GM23338 (cell line): ENCODE measurements around the gene LRWD1. TPM values are rescaled to one million over a fixed set of nuclear protein-coding genes. Genes with fewer than 3 reads are reported as not detected.

ENCODE experiments used
- ATAC-seq: fragments of 200-7000 bp; cut with Tn5 transposase; 3 replicates; pipeline ENCODE4 v1.9.1; 2020
- DNase-seq: peaks from one replicate; pipeline ENCODE4 v3.0.0-alpha.2; 2015; ENCODE audit warnings: low spot score
- H2AFZ ChIP-seq: fragments of 200-600 bp; sonication (generic); 2 replicates; pipeline ENCODE4 v1.8.0; 2016; ENCODE audit warnings: antibody characterized with exemption, mild to moderate bottlenecking, moderate library complexity
- H3F3A ChIP-seq: fragments of 200-600 bp; sonication (generic); replicated peaks from 2 replicates; pipeline ENCODE4 v1.8.0; 2017; ENCODE audit warnings: antibody characterized with exemption, mixed run types, low read depth
- H3K27ac ChIP-seq: fragments of 200-600 bp; sonication (generic); 2 replicates; pipeline ENCODE4 v1.6.1; 2016; ENCODE audit warnings: low read depth
- H3K27me3 ChIP-seq: fragments of 200-600 bp; sonication (generic); 2 replicates; pipeline ENCODE4 v1.8.0; 2016; ENCODE audit warnings: mild to moderate bottlenecking, mixed run types, moderate library complexity; ENCODE audit not compliant: insufficient read depth
- H3K36me3 ChIP-seq: fragments of 200-600 bp; sonication (generic); 2 replicates; pipeline ENCODE4 v1.8.0; 2016; ENCODE audit warnings: mild to moderate bottlenecking; ENCODE audit not compliant: insufficient read depth
- H3K4me1 ChIP-seq: fragments of 200-600 bp; sonication (generic); 2 replicates; pipeline ENCODE4 v1.8.0; 2016; ENCODE audit warnings: mild to moderate bottlenecking, moderate library complexity; ENCODE audit not compliant: insufficient read depth
- H3K4me2 ChIP-seq: fragments of 200-600 bp; sonication (generic); 2 replicates; pipeline ENCODE4 v1.7.1; 2017; ENCODE audit warnings: mixed run types
- H3K4me3 ChIP-seq: fragments of 200-600 bp; sonication (generic); 2 replicates; pipeline ENCODE4 v1.6.1; 2016; ENCODE audit warnings: mixed run types
- H3K79me2 ChIP-seq: fragments of 200-600 bp; sonication (generic); replicated peaks from 2 replicates; pipeline ENCODE4 v1.8.0; 2017; ENCODE audit warnings: mild to moderate bottlenecking; ENCODE audit not compliant: insufficient read depth
- H3K9me2 ChIP-seq: fragments of 200-600 bp; sonication (generic); 2 replicates; pipeline ENCODE4 v1.8.0; 2017; ENCODE audit not compliant: insufficient read depth
- H4K20me1 ChIP-seq: fragments of 200-600 bp; sonication (generic); replicated peaks from 2 replicates; pipeline ENCODE4 v1.8.0; 2017; ENCODE audit warnings: mild to moderate bottlenecking; ENCODE audit not compliant: insufficient read depth
- H3K27ac Mint-ChIP-seq: 2 replicates; pipeline ENCODE4 v1.8.0; 2020; ENCODE audit warnings: inconsistent platforms, mild to moderate bottlenecking, moderate library complexity, mixed read lengths
- H3K27me3 Mint-ChIP-seq: 3 replicates; pipeline ENCODE4 v1.8.0; 2022; ENCODE audit warnings: low read depth, mild to moderate bottlenecking, moderate library complexity, mixed read lengths, inconsistent platforms; ENCODE audit not compliant: insufficient read depth, poor library complexity
- H3K36me3 Mint-ChIP-seq: 3 replicates; pipeline ENCODE4 v1.8.0; 2021; ENCODE audit warnings: low read depth, mild to moderate bottlenecking, inconsistent platforms, moderate library complexity, mixed read lengths
- H3K4me1 Mint-ChIP-seq: 3 replicates; pipeline ENCODE4 v1.8.0; 2020; ENCODE audit warnings: mild to moderate bottlenecking, inconsistent platforms, mixed read lengths
- H3K4me3 Mint-ChIP-seq: 3 replicates; pipeline ENCODE4 v1.8.0; 2021; ENCODE audit warnings: moderate library complexity, mild to moderate bottlenecking, inconsistent platforms, mixed read lengths
- H3K9me3 Mint-ChIP-seq: 3 replicates; pipeline ENCODE4 v1.8.0; 2020; ENCODE audit warnings: moderate library complexity, mild to moderate bottlenecking, inconsistent platforms, mixed read lengths
- CREB1 ChIP-seq: fragments of 250-450 bp; sonication (Bioruptor Pico); IDR thresholded peaks from 2 replicates; pipeline ENCODE4 v1.5.0; 2020; ENCODE audit warnings: low read depth, mild to moderate bottlenecking, moderate library complexity
- EZH2 ChIP-seq: fragments of 200-600 bp; sonication (generic); IDR thresholded peaks from one replicate; pipeline ENCODE4 v1.8.0; 2017; ENCODE audit warnings: antibody characterized with exemption, mild to moderate bottlenecking, low read depth; ENCODE audit not compliant: unreplicated experiment
- EZH2phosphoT487 ChIP-seq: fragments of 200-600 bp; sonication (generic); IDR thresholded peaks from one replicate; pipeline ENCODE4 v1.8.1; 2018; ENCODE audit warnings: antibody characterized with exemption; ENCODE audit not compliant: unreplicated experiment
- JUNB ChIP-seq: IDR thresholded peaks from one replicate; pipeline ENCODE4 v1.6.1; 2016; ENCODE audit warnings: antibody characterized with exemption; ENCODE audit not compliant: unreplicated experiment
- NANOG ChIP-seq: IDR thresholded peaks from 2 replicates; pipeline ENCODE4 v1.6.1; 2016; ENCODE audit warnings: antibody characterized with exemption, borderline replicate concordance
- POLR2AphosphoS5 ChIP-seq: IDR thresholded peaks from 2 replicates; pipeline ENCODE4 v1.6.1; 2016; ENCODE audit warnings: antibody characterized with exemption, low read depth
- STAT1 ChIP-seq: IDR thresholded peaks from one replicate; pipeline ENCODE4 v1.6.1; 2016; ENCODE audit warnings: antibody characterized with exemption; ENCODE audit not compliant: unreplicated experiment
- ZNF114 ChIP-seq: fragments of 250-450 bp; sonication (Bioruptor Pico); IDR thresholded peaks from 2 replicates; pipeline ENCODE4 v1.5.0; 2020; ENCODE audit warnings: mild to moderate bottlenecking, moderate library complexity
- ZNF331 ChIP-seq: fragments of 250-450 bp; sonication (Bioruptor Pico); IDR thresholded peaks from 2 replicates; pipeline ENCODE4 v1.5.0; 2020; ENCODE audit warnings: low read depth, mild to moderate bottlenecking, moderate library complexity
- polyA plus RNA-seq: library from polyadenylated mRNA; unstranded; fragments of >200 nt; fragmentation: Nextera tagmentation; extraction: Ambion mirVana; gene quantifications from 2 replicates; pipeline ENCODE4 v1.2.1, GENCODE V29; 2016
- total RNA-seq: library from RNA; depleted of rRNA; stranded (reverse); fragments of >200 nt; shearing (Covaris generic); gene quantifications from 2 replicates; pipeline ENCODE4 v1.2.3, GENCODE V29; 2014
- TF ChIP-seq, protein P1 (sequence below), 2 experiments: fragments of 200-600 bp in 1 of 2; sonication (generic) in 1 of 2; conservative IDR thresholded peaks; 2 replicates each; pipeline versions ENCODE4 v1.5.1 to v1.6.1; 2016 to 2017; ENCODE audit warnings: antibody characterized with exemption in 2 of 2, low read depth in 2 of 2, mild to moderate bottlenecking in 2 of 2, moderate library complexity in 1 of 2
- TF ChIP-seq, protein P2 (sequence below): fragments of 250-450 bp; sonication (Bioruptor Pico); IDR thresholded peaks from 2 replicates; pipeline ENCODE4 v1.5.0; 2020; ENCODE audit warnings: mild to moderate bottlenecking, moderate library complexity
- TF ChIP-seq, protein P3 (sequence below): IDR thresholded peaks from one replicate; pipeline ENCODE4 v1.6.1; 2018; ENCODE audit warnings: antibody characterized with exemption; ENCODE audit not compliant: unreplicated experiment
- TF ChIP-seq, protein P4 (sequence below): IDR thresholded peaks from 2 replicates; pipeline ENCODE4 v1.6.1; 2016; ENCODE audit warnings: antibody characterized with exemption

The LRWD1 gene
- total and polyA plus RNA-seq, 2 experiments from 2014 or later = 24.0 to 55.2 TPM

DNA sequence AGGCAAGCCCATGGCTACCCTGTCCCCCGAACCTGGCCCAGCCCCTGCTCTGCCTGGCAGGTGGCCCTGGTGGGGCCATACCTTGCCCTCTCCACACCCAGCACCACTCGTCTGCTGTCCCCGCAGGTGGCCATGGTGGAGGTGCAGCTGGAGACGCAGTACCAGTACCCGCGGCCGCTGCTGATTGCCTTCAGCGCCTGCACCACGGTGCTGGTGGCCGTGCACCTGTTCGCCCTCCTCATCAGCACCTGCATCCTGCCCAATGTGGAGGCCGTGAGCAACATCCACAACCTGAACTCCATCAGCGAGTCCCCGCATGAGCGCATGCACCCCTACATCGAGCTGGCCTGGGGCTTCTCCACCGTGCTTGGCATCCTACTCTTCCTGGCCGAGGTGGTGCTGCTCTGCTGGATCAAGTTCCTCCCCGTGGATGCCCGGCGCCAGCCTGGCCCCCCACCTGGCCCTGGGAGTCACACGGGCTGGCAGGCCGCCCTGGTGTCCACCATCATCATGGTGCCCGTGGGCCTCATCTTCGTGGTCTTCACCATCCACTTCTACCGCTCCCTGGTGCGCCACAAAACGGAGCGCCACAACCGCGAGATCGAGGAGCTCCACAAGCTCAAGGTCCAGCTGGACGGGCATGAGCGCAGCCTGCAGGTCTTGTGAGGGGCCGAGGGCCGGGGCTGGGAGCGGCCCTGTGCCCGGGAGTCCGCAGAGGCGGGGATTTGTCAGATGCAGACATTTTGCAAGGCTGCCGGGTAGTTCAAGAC is 18.2 kb upstream of the LRWD1 start:
- Mint-ChIP-seq H3K27ac (no peak overlapping the region), H3K27me3 (peaks cover 3% of the 10 kb centered on the region), H3K4me1 (peaks cover 8% of the 10 kb centered on the region), H3K36me3 (peaks cover 16% of the 10 kb centered on the region), H3K9me3 (no peaks in the 10 kb centered on the region), H3K4me3 (no peak overlapping the region)
- Histone ChIP-seq H3K79me2 (no peaks in the 10 kb centered on the region), H3K27me3 (no peaks in the 10 kb centered on the region), H2AFZ (no peak overlapping the region), H3K4me1 (peaks cover 9% of the 10 kb centered on the region; the same call in 1 of the 2 replicates), H4K20me1 (no peaks in the 10 kb centered on the region; the same call in 1 of the 2 replicates), H3K9me2 (no peaks in the 10 kb centered on the region), H3K27ac (no peak overlapping the region), H3F3A (0 out of 2 replicates have a peak, but pooled peaks cover 8% of the 10 kb centered on the region), H3K4me3 (no peak overlapping the region), H3K36me3 (no peaks in the 10 kb centered on the region), H3K4me2 (no peak overlapping the region)
- DNase-seq (no peak), ATAC-seq (no peak)
- TF ChIP-seq EZH2 = no peak
- no peak for TF ChIP-seq STAT1
- TF ChIP-seq JUNB = no peak
- no peak for TF ChIP-seq CREB1 (CRISPR knock-in tag)
- TF ChIP-seq EZH2phosphoT487 = no peak
- TF ChIP-seq, protein P1, sequence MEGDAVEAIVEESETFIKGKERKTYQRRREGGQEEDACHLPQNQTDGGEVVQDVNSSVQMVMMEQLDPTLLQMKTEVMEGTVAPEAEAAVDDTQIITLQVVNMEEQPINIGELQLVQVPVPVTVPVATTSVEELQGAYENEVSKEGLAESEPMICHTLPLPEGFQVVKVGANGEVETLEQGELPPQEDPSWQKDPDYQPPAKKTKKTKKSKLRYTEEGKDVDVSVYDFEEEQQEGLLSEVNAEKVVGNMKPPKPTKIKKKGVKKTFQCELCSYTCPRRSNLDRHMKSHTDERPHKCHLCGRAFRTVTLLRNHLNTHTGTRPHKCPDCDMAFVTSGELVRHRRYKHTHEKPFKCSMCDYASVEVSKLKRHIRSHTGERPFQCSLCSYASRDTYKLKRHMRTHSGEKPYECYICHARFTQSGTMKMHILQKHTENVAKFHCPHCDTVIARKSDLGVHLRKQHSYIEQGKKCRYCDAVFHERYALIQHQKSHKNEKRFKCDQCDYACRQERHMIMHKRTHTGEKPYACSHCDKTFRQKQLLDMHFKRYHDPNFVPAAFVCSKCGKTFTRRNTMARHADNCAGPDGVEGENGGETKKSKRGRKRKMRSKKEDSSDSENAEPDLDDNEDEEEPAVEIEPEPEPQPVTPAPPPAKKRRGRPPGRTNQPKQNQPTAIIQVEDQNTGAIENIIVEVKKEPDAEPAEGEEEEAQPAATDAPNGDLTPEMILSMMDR (conservative IDR thresholded peaks at IDR 0.05; ENCODE audit: low read depth in 2 of 2) = no peak
- TF ChIP-seq, protein P2, sequence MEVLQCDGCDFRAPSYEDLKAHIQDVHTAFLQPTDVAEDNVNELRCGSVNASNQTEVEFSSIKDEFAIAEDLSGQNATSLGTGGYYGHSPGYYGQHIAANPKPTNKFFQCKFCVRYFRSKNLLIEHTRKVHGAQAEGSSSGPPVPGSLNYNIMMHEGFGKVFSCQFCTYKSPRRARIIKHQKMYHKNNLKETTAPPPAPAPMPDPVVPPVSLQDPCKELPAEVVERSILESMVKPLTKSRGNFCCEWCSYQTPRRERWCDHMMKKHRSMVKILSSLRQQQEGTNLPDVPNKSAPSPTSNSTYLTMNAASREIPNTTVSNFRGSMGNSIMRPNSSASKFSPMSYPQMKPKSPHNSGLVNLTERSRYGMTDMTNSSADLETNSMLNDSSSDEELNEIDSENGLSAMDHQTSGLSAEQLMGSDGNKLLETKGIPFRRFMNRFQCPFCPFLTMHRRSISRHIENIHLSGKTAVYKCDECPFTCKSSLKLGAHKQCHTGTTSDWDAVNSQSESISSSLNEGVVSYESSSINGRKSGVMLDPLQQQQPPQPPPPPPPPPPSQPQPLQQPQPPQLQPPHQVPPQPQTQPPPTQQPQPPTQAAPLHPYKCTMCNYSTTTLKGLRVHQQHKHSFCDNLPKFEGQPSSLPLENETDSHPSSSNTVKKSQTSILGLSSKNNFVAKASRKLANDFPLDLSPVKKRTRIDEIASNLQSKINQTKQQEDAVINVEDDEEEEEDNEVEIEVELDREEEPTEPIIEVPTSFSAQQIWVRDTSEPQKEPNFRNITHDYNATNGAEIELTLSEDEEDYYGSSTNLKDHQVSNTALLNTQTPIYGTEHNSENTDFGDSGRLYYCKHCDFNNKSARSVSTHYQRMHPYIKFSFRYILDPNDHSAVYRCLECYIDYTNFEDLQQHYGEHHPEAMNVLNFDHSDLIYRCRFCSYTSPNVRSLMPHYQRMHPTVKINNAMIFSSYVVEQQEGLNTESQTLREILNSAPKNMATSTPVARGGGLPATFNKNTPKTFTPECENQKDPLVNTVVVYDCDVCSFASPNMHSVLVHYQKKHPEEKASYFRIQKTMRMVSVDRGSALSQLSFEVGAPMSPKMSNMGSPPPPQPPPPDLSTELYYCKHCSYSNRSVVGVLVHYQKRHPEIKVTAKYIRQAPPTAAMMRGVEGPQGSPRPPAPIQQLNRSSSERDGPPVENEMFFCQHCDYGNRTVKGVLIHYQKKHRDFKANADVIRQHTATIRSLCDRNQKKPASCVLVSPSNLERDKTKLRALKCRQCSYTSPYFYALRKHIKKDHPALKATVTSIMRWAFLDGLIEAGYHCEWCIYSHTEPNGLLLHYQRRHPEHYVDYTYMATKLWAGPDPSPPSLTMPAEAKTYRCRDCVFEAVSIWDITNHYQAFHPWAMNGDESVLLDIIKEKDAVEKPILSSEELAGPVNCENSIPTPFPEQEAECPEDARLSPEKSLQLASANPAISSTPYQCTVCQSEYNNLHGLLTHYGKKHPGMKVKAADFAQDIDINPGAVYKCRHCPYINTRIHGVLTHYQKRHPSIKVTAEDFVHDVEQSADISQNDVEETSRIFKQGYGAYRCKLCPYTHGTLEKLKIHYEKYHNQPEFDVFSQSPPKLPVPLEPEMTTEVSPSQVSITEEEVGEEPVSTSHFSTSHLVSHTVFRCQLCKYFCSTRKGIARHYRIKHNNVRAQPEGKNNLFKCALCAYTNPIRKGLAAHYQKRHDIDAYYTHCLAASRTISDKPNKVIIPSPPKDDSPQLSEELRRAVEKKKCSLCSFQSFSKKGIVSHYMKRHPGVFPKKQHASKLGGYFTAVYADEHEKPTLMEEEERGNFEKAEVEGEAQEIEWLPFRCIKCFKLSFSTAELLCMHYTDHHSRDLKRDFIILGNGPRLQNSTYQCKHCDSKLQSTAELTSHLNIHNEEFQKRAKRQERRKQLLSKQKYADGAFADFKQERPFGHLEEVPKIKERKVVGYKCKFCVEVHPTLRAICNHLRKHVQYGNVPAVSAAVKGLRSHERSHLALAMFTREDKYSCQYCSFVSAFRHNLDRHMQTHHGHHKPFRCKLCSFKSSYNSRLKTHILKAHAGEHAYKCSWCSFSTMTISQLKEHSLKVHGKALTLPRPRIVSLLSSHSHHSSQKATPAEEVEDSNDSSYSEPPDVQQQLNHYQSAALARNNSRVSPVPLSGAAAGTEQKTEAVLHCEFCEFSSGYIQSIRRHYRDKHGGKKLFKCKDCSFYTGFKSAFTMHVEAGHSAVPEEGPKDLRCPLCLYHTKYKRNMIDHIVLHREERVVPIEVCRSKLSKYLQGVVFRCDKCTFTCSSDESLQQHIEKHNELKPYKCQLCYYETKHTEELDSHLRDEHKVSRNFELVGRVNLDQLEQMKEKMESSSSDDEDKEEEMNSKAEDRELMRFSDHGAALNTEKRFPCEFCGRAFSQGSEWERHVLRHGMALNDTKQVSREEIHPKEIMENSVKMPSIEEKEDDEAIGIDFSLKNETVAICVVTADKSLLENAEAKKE (CRISPR knock-in tag) = no peak
- TF ChIP-seq, protein P3, sequence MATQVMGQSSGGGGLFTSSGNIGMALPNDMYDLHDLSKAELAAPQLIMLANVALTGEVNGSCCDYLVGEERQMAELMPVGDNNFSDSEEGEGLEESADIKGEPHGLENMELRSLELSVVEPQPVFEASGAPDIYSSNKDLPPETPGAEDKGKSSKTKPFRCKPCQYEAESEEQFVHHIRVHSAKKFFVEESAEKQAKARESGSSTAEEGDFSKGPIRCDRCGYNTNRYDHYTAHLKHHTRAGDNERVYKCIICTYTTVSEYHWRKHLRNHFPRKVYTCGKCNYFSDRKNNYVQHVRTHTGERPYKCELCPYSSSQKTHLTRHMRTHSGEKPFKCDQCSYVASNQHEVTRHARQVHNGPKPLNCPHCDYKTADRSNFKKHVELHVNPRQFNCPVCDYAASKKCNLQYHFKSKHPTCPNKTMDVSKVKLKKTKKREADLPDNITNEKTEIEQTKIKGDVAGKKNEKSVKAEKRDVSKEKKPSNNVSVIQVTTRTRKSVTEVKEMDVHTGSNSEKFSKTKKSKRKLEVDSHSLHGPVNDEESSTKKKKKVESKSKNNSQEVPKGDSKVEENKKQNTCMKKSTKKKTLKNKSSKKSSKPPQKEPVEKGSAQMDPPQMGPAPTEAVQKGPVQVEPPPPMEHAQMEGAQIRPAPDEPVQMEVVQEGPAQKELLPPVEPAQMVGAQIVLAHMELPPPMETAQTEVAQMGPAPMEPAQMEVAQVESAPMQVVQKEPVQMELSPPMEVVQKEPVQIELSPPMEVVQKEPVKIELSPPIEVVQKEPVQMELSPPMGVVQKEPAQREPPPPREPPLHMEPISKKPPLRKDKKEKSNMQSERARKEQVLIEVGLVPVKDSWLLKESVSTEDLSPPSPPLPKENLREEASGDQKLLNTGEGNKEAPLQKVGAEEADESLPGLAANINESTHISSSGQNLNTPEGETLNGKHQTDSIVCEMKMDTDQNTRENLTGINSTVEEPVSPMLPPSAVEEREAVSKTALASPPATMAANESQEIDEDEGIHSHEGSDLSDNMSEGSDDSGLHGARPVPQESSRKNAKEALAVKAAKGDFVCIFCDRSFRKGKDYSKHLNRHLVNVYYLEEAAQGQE = no peak
- no peak for TF ChIP-seq NANOG
- no peak for TF ChIP-seq POLR2AphosphoS5
- no peak for TF ChIP-seq ZNF331 (CRISPR knock-in tag)
- no peak for TF ChIP-seq ZNF114 (CRISPR knock-in tag)
- TF ChIP-seq, protein P4, sequence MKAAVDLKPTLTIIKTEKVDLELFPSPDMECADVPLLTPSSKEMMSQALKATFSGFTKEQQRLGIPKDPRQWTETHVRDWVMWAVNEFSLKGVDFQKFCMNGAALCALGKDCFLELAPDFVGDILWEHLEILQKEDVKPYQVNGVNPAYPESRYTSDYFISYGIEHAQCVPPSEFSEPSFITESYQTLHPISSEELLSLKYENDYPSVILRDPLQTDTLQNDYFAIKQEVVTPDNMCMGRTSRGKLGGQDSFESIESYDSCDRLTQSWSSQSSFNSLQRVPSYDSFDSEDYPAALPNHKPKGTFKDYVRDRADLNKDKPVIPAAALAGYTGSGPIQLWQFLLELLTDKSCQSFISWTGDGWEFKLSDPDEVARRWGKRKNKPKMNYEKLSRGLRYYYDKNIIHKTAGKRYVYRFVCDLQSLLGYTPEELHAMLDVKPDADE = no peak
